Measurements from ENCODE around the gene GFI1.
"Not testable (repeated sequence)": the region's sequence is repeated elsewhere in the genome, so short reads cannot be mapped to it uniquely, and the experiment has no call there.

GFI1 gene

GRCh38 chr1:92486251-92487077 is at the start of gene GFI1:
TSS of gene GFI1 (minus strand) at chr1:92486925. CDS start at chr1:92483487, 3,438 bp downstream.
- DNase-seq: no peak

DNA sequence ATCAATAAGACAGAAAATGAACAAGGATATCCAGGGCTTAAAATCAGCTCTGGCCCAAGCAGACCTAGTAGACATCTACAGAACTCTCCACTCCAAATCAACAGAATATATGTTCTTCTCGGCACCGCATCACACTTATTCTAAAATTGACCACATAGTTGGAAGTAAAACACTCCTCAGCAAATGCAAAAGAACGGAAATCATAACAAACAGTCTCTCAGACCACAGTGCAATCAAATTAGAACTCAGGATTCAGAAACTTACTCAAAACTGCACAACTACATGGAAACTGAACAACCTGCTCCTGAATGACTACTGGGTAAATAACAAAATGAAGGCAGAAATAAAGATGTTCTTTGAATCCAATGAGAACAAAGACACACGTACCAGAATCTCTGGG is 45.6 kb upstream of the GFI1 start:
- DNase-seq: not testable (repeated sequence)

- DNase-seq: not testable (repeated sequence)
These were observed 45.2 kb upstream of the GFI1 start for GRCh38 chr1:92531939-92532338.

DNA sequence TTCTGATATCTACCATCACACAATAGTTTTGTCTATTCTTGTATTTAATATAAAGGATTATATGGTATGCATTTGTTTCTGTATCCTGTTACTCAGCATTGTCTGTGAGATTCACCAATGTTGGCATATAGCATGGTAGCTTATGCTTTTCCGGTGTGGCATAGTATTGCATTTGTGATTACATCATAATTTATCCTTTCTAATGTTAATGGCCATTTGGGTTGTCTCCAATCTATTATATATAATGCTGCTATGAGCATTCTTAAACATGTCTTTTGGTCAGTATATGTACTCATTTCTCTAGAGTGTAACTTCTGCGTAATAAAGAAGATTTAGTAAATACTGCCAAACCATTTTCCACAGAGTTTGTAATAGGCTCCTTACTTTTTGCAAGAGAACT is 40.9 kb upstream of the GFI1 start:
- no peak for DNase-seq

GRCh38 chr1:92524944-92525590 is 38.3 kb upstream of the GFI1 start:
- not testable (repeated sequence) for DNase-seq

- no peak for DNase-seq
These were observed 32.3 kb upstream of the GFI1 start for GRCh38 chr1:92519043-92519442.

DNA sequence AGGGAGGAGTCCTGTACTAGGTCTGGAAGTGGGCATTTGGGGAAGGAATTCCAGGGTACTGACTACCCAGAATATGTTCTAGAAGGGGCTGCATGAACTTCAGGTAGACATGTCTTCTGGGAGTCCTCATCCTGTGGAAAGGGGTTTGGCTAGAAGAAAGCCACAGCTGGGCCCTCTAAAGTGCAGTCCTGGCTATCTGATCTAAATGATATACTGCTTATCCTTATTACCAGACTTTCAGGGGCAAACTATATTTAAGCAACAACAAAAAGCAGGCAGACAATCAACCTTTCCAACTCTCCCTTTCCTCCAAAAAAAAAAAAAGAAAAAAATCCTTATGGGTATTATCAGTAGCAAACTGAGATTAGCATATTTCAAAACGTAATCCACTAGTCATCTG is 29.8 kb upstream of the GFI1 start:
- no peak for DNase-seq

GRCh38 chr1:92515796-92516201 is 29.1 kb upstream of the GFI1 start:
- DNase-seq: no peak

GRCh38 chr1:92511541-92511940 is 24.8 kb upstream of the GFI1 start:
- no peak for DNase-seq

GRCh38 chr1:92509619-92510018 is 22.9 kb upstream of the GFI1 start:
- DNase-seq: no peak

GRCh38 chr1:92505015-92505692 is 18.4 kb upstream of the GFI1 start:
- no peak for DNase-seq

GRCh38 chr1:92504291-92505014 is 17.7 kb upstream of the GFI1 start:
- DNase-seq: no peak

DNA sequence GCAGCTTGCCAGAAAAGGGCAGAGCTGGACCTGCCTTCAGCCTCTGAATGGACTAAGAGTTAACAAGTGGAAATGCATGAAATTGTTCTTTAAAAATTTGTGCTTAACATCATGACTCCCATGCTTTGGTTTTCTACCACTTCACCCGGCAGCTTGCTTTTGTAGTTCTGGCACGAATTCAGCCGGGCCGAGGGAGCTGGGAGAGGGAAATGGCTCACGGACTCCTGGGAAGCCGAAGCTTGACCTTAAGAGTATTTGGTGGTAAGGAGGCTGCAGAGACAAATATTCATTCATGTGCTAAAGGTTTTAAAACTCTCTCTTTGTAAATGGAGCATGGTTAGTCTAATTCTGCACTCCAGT is 17.2 kb upstream of the GFI1 start:
- no peak for DNase-seq

DNA sequence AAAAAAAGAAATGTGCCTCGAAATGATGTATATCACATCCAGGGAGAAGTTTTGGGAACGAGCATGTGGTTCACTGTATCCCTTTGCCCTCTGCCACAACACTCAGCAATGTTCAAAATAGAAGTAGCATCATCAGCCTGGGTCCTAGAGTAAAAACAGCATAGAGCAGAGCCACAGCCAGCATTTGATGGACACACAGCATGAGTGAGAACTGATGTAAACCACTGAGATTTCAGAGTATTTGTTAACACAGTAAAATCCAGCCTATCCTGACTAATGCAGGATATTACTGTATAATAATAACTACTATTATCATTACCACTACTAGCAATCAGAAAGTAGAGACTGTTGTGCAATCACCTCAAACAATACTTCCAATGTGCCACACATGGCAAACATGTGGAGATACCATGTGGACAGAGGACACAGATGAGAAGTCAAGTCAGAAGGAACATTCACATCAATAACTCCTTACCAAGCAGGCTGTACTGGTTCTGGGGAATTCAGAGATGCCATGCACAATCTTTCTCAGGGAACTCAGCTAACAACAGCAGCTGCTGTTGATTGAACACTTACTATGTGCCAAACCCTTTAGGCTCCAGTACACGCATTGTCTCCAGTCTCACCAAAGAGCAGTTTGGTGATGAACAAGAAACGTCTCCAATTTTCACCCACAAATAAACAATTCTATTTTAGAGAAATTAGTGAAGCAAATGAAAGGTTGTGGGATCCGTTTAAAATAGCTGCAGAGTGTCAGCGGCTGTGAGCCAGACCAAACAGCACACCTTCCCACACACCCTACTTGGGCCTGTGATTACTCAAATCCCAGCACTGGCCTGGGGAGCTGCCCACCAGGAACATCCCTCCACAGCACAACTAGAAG is 16.6 kb upstream of the GFI1 start:
- no peak for DNase-seq

DNA sequence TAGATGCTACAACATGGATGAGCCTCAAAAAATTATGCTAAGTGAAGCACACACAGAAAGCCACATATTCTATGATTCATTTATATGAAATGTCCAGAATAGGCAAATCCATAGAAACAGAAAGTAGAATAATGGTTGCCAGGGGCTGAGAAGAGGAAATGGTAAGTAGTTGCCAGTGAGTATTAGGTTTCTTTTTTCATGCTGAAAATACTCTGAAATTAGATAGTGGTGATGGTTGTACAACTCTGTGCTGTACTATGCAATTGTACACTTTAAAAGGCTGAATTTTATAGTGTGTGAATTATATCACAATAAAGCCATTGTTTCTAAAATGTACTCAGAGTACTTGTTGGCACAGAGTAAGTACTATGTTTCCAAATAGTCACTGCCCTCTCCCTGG is 15.5 kb upstream of the GFI1 start:
- no peak for DNase-seq

DNA sequence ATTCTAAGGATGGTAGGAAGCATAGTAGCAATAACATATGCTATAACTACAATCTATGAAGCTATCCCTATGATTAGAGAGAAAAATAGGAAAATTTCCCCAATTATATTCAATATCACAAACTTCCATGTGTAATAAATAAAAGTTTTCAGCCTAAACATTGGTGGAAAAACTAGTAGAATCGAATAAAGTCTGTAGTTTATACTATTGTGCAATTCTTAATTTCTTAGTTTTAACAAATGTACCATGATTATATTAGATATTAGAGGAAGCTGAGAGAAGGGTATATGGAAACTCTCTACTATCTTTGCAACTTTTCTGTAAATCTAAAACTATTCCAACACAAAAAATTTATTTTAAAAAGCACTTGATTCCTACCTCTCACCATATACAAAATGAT is 13.8 kb upstream of the GFI1 start:
- DNase-seq: no peak

DNA sequence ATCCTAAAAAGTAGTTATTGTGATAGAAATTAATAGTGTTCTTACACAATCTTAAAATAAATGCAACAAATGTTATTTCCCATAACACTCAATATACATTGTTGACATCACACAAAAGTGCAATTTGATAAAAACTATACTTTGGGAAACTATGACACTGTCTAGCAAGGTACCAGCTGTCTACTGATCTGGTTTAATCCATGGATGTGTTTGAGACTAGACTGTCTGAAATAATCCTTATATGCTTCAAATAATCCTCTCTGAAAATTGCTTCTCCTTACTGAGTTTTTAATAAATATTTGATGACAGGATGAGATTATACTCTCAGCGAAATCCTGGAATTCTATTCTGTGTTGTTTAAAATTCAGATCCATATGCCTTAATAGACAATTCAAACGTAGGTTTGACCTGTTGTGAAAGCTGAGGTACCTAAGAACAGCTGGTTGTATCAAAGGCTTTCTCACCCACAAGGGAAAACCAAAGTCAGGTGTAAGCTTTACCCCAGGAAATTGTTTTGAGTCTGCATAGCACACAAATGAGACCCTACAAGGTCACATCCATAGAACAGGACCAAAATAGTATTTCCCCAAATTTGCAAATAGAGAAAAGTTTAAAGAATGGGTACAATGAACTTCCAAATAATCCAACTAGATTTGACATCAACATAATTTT is 8.8 kb upstream of the GFI1 start:
- DNase-seq: no peak

DNA sequence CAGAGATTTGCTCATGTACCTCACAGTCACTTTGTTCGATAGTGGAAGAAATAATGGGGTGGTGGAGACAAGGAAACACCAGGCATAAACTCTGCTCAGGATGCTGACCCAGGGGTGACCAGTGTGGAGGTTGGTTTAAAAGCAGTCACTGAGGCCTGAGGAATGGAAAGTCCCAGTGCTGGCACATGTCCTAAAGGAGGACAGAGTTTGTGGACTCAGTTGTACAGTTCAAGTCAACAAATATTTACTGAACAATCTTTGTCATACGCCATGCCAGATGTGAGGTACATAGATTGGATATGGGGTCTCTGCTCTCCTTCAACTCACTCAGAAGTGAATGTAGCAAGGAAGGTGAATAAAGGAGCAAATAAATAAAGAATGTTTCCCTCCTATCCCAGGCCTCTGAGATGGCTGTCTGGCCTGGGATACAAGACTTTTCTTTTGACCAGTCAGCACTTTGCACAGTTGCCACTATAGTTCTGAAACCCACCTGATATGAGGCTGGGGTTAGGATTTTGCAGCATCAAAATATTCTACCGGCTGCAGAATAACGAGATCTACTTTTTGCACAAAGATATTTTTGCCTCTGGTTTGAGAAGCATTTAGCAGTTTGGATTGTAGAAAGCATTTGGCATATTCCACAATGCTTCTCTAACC is 7.9 kb upstream of the GFI1 start:
- DNase-seq: no peak

- no peak for DNase-seq
These were observed 6.4 kb upstream of the GFI1 start for GRCh38 chr1:92493139-92493538.

GRCh38 chr1:92488832-92489231 is 2.1 kb upstream of the GFI1 start:
- no peak for DNase-seq

DNA sequence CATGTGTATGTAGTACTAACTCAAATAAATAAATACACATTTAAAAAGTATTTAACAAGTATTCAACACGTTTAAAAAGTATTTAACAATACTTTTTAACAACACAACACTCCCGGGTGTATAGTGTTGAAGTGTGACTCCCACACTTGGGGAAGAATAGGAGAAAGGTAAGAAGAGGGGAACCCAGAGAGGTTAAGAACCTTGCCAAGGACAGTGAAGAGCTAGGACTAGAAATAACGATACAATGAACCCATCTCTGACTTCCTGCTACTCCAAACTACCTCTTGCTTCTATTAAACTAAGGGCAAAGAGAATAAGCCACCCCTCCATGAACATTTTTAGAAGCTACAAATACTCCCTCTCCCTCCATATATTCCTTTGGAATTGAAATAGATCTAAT is 1.7 kb upstream of the GFI1 start:
- no peak for DNase-seq
